ENCODE data around the gene SPTA1.

SPTA1 gene

DNA sequence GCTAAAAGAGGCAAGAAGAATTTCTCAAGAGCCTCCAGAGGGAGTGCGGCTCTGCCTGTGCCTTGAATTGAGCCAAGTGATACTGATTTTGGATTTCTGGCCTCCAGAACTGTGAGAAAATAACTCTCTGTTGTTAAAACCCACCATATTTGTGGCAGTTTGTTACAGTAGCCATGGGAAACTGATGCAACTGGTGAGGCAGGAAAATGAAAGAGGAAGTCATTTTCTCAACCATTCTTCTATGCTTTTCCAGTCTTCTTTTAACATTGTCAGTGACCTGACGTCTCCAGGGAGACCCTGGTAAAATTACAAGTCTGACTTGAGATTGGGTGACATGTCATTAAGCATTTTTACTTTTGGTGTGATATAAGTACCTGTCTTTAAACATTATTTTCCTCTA, 121.9 kb downstream of the SPTA1 start:
- no peak for DNase-seq

DNA sequence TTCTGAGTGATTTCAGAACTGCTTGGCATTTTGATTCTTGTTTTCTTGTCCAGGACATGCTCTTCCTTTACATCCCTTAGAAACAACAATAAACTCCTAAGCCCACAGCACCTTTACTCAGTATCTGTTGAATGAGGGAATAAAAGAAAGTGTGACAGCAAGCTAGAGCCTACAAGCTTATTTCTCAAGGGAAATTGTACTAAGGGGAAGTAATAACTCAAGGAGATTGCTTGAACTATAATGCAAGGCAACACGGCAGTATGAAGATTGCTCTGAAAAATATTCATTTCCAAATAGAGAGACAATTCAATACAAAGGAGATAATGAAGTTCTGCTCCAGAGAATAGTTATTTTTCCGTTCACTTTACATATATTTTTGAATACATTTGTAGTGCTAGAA, 122.7 kb downstream of the SPTA1 start:
- no peak for DNase-seq

All from activated CD8-positive, alpha-beta memory T cell treated with anti-CD3 and anti-CD28 coated beads for 24 hours (primary cell).